Esophagus squamous epithelium (tissue), 5 donors: ENCODE results near the gene ARIH2. TPM values are rescaled to one million over a fixed set of nuclear protein-coding genes. Genes with fewer than 3 reads are reported as not detected.

Experiments used
- DNase-seq: peaks from one replicate; lab custom pipeline; 2025; lab: John Stamatoyannopoulos, UW
- H3K27ac ChIP-seq, 4 donors: fragments of 200-600 bp; sonication (generic); one replicate each; pipeline ENCODE4 v1.5.1; 2016 to 2019; ENCODE audit warnings: mild to moderate bottlenecking in 1 of 4
- H3K27me3 ChIP-seq, 4 donors: fragments of 200-600 bp; sonication (generic); 1 replicate in 3 of 4; 2 replicates in 1 of 4; pipeline versions ENCODE4 v1.5.1 to v1.6.0; 2017 to 2021; ENCODE audit warnings: antibody characterized with exemption in 1 of 4
- H3K36me3 ChIP-seq, 3 donors: fragments of 200-600 bp; sonication (generic); one replicate each; pipeline ENCODE4 v1.5.1; 2016 to 2019
- H3K4me1 ChIP-seq, 3 donors: fragments of 200-600 bp; sonication (generic); one replicate each; pipeline ENCODE4 v1.5.1; 2017 to 2019
- H3K4me3 ChIP-seq, 4 donors: fragments of 200-600 bp; sonication (generic); 1 replicate in 3 of 4; 2 replicates in 1 of 4; pipeline ENCODE4 v1.5.1; 2016 to 2019; ENCODE audit warnings: mild to moderate bottlenecking in 2 of 4, moderate library complexity in 1 of 4
- H3K9me3 ChIP-seq, 3 donors: fragments of 200-600 bp; sonication (generic); one replicate each; pipeline ENCODE4 v1.5.1; 2016 to 2019
- POLR2A ChIP-seq, 4 donors: fragments of 450-650 bp; IDR thresholded peaks; one replicate each; pipeline ENCODE4 v1.6.1; 2017; ENCODE audit warnings: antibody characterized with exemption in 4 of 4, mild to moderate bottlenecking in 4 of 4, moderate library complexity in 3 of 4
- WGBS, 2 donors: methylation state at CpG; one replicate each; pipeline ENCODE4 v1.1.5; 2018; 5-methylcytosine and 5-hydroxymethylcytosine counted together
- intact Hi-C: fragments of 100-400 bp; cut with DNase I; formaldehyde crosslinking; loops from one replicate; pipeline ENCODE4 v1.15.0; 2022
- small RNA-seq, 4 donors: library from RNA; depleted of rRNA; stranded (forward); fragments of <200 nt; gene quantifications; one replicate each; pipeline ENCODE3, GENCODE V24; 2016
- total RNA-seq, 4 donors: library from RNA; depleted of rRNA; stranded (reverse); fragments of >200 nt; gene quantifications; one replicate each; pipeline ENCODE4 v1.1.0, GENCODE V29; 2016
- TF ChIP-seq, protein P1 (sequence below), 6 experiments: fragments of 450-650 bp in 4 of 6; fragments of 200-600 bp in 2 of 6; sonication (generic) in 2 of 6; IDR thresholded peaks; one replicate each; pipeline ENCODE4 v1.5.1; 2016 to 2019; ENCODE audit warnings: antibody characterized with exemption in 6 of 6, mild to moderate bottlenecking in 4 of 6, moderate library complexity in 4 of 6
- donor health status: DM: yes; HTN: yes; CAD: no.

The ARIH2 gene
- total RNA-seq, 4 donors from 2014 or later, result 54.0 to 74.2 (median 71.3) TPM

DNA sequence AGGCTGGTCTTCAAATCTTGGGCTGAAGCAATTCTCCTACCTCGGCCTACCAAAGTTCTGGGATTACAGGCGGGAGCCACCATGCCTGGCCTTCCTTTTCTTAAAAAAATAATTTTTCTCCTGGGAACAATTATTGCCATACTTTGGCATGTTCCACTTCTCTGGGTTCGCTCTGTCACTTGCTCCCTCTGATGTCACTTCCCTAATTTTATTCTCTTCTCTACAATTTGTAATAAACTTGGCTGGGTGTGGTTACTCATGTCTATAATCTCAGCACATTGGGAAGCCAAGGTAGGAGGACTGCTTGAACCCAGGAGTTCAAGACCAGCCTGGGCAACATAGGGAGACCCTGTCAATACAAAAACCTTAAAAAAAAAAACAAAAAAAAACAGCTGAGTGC lies 116.6 kb downstream of the ARIH2 start:
- no peaks in the 10 kb centered on the region for H3K4me1 ChIP-seq
- no peaks in the 10 kb centered on the region for H3K9me3 ChIP-seq
- intact Hi-C loops, result no loop called here
- H3K36me3 ChIP-seq, result peaks cover 9 to 100% (median 38%) of the 10 kb centered on the region in 3 donors
- no peak for DNase-seq
- no peaks in the 10 kb centered on the region for H3K27me3 ChIP-seq
- 82 to 89% methylated on average over 3 of the region's 3 CpGs for WGBS, 2 donors
- no peak overlapping the region for H3K4me3 ChIP-seq
- no peak overlapping the region for H3K27ac ChIP-seq
- TF ChIP-seq, protein P1, sequence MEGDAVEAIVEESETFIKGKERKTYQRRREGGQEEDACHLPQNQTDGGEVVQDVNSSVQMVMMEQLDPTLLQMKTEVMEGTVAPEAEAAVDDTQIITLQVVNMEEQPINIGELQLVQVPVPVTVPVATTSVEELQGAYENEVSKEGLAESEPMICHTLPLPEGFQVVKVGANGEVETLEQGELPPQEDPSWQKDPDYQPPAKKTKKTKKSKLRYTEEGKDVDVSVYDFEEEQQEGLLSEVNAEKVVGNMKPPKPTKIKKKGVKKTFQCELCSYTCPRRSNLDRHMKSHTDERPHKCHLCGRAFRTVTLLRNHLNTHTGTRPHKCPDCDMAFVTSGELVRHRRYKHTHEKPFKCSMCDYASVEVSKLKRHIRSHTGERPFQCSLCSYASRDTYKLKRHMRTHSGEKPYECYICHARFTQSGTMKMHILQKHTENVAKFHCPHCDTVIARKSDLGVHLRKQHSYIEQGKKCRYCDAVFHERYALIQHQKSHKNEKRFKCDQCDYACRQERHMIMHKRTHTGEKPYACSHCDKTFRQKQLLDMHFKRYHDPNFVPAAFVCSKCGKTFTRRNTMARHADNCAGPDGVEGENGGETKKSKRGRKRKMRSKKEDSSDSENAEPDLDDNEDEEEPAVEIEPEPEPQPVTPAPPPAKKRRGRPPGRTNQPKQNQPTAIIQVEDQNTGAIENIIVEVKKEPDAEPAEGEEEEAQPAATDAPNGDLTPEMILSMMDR (IDR thresholded peaks at IDR 0.05), result no peak
- no peak for TF ChIP-seq POLR2A (IDR thresholded peaks at IDR 0.05)

Small RNA genes within 50 kb of the gene (small RNA-seq; reads per million reads assigned to genes)
- gene MIR191 (4,151 to 7,939 (median 6,746) reads per million in 4 donors), gene MIR425 (29.4 to 59.0 (median 51.7) reads per million in 4 donors)

Other genes starting within 250 kb of the ARIH2 start
- 10 to 100 TPM; 12.4 to 16.8 (median 15.0) TPM for gene NCKIPSD, start 232.9 kb upstream of the ARIH2 start, total RNA-seq
- 10 to 100 TPM; 52.1 to 94.6 (median 67.9) TPM for gene IP6K2, start 201.6 kb upstream of the ARIH2 start, total RNA-seq
- 10 to 100 TPM; 25.4 to 51.6 (median 35.3) TPM for gene PRKAR2A, start 71.0 kb upstream of the ARIH2 start, total RNA-seq
- gene SLC25A20, start 20.0 kb upstream of the ARIH2 start, total RNA-seq, result 10 to 100 TPM in 2 of 4 donors, 1 to 10 TPM in 2; 4.2 to 19.6 (median 11.7) TPM
- gene P4HTM, start 71.4 kb downstream of the ARIH2 start, total RNA-seq, result 10 to 100 TPM in 3 of 4 donors, 1 to 10 TPM in 1; 5.7 to 28.1 (median 16.7) TPM
- gene WDR6, start 88.5 kb downstream of the ARIH2 start, total RNA-seq, result 10 to 100 TPM; 27.4 to 78.0 (median 37.6) TPM
- 10 to 100 TPM; 34.4 to 42.4 (median 37.1) TPM for gene DALRD3, start 99.7 kb downstream of the ARIH2 start, total RNA-seq
- 10 to 100 TPM; 50.8 to 88.1 (median 54.1) TPM for gene NDUFAF3, start 103.3 kb downstream of the ARIH2 start, total RNA-seq
- gene IMPDH2, start 110.6 kb downstream of the ARIH2 start, total RNA-seq, result 100 to 1,000 TPM; 123 to 278 (median 200) TPM
- gene QRICH1, start 175.2 kb downstream of the ARIH2 start, total RNA-seq, result 10 to 100 TPM; 36.8 to 85.6 (median 49.1) TPM
- 100 to 1,000 TPM; 236 to 290 (median 265) TPM for gene QARS1, start 185.9 kb downstream of the ARIH2 start, total RNA-seq
- gene USP19, start 202.0 kb downstream of the ARIH2 start, total RNA-seq, result 10 to 100 TPM; 37.8 to 52.3 (median 40.7) TPM
- 100 to 1,000 TPM in 3 of 4 donors, 10 to 100 TPM in 1; 66.0 to 319 (median 175) TPM for gene LAMB2, start 214.2 kb downstream of the ARIH2 start, total RNA-seq
- 10 to 100 TPM; 17.0 to 31.1 (median 23.1) TPM for gene CCDC71, start 247.5 kb downstream of the ARIH2 start, total RNA-seq